Measurements from ENCODE around the gene RELB.

GRCh38 chr19:45057444-45057843, 56.2 kb downstream of the RELB start:
- TF ChIP-seq CTCF (conservative IDR thresholded peaks at IDR 0.05 in 1 of 2, IDR thresholded peaks at IDR 0.05 in 1 of 2; ENCODE audit: low read depth in 1 of 2, low read length in 2 of 2) (no peak), EZH2 (IDR thresholded peaks at IDR 0.05; ENCODE audit: low read length, missing control alignments) (no peak)
